GM12874 (cell line): ENCODE measurements around the gene UNC119.

ENCODE experiments used
- CTCF ChIP-seq: IDR thresholded peaks from 2 replicates; pipeline ENCODE4 v1.5.1; 2011; ENCODE audit warnings: low read depth, mild to moderate bottlenecking, control low read depth, low read length, moderate library complexity; ENCODE audit not compliant: insufficient read depth

Gene UNC119

GRCh38 chr17:28529013-28529400, 23.4 kb downstream of the UNC119 start:
- no peak for TF ChIP-seq CTCF

DNA sequence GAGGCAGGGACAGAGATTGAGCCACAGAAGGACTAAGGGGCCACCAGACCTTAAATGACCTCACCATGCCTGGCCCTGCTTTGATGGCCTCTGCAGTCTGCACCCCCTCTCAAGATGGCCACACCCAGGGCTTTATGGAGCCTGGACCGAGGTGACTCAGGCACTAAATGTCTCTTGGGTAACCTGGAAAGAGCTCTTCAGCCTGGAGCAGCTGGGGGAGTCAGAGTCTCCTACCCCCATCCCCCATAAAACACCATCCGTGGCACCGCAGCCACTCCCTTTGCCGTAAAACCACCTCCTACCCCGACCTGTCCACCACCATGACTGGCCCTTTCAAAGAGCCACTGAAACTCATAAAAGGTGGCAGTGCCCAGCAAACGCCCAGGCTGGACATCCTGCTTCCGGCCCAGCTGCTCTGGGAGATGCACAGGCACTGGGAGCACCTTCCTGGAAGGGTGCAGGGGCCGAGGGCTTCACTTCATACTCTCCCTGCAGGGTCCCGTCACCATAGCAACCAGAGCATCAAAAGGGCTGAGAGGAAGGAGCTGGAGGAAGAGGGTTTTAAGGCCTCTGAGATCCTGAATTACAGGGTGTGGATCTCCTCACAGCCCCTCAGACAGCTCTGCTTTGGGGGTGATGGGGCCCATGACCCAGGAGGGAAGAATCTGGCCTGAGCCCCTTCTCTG, 24.0 kb downstream of the UNC119 start:
- TF ChIP-seq CTCF = no peak

- TF ChIP-seq CTCF = no peak
Observed at GRCh38 chr17:28527859-28528258, 24.6 kb downstream of the UNC119 start.

DNA sequence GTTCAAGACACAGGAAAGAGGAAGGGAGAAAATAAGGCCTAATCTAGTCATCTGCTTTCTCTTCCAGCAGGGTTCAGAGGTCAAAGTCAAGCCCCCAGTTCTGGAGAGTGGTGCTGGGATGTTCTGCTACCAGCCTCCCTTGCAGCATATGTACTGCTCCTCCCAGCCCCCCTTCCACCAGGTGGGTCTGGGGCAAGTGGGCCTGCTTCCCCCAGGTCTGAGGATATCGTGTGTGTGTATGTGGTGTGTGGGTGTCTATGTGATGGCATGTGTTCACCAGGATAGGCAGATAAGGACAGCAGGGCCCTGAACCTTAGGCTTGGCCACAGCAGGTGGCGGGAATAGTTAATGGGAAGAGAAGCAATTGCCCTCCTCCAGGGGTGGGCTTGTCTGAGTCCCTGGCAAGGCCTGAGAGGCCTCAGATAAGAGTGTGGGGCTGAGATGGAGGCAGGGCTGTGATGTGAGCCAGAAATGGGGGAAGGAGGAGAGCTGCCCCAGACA, 25.2 kb downstream of the UNC119 start:
- no peak for TF ChIP-seq CTCF

DNA sequence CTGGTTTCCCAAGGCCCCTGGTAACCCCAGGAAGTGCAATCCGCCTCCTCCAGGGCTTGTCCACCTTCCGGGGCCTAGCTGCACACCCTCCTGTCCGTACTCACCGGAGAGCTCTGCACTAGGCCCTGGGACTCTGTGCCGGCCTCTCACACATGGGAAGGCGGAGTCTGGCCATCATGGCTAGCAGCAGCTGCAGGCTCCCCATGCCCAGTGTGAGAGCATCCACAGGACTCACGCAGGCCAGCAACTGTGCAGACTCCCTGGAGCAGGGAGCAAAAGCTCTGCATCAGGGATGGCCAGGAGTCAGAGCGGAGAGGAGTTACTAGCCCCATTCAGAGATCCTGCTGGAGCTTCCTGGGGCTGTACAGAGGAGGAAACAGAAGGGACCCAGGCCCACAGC, 26.0 kb downstream of the UNC119 start:
- no peak for TF ChIP-seq CTCF

DNA sequence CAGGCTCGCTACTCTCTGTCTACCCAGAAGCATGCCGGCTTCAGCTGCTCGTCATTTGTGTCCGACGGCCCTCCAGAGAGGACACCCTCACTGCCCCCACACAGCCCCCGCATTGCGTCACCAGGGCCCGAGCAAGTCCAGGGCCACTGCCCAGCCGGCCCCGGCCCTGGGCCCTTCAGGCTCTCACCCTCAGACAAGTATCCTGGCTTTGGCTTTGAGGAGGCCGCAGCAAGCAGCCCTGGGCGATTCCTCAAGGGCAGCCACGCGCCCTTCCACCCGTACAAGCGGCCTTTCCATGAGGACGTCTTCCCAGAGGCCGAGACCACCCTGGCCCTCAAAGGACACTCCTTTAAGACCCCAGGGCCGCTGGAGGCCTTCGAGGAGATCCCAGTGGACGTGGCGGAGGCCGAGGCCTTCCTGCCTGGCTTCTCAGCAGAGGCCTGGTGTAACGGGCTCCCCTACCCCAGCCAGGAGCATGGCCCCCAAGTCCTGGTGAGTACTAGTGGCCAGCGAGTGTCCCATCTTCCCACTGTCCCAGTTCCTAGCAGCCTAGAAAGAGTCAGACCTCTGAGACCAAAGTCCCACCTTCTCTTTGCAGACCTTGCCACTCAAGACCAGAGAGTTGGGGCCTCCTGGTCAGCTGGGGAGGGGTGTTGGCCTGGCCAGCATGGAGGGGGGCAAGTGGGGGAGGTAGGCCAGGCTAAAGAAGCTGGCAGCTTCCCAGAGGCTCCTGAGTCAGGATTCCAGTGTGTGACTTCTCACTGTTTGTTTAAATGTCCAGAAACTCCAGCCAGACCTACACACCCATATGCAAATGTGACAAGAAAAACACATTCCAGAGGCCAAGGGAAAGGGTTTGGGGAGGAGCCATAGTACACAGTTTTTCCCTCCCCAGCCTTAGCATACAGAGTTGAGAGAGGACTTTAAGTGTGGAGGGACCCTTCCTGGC, 27.7 kb downstream of the UNC119 start:
- TF ChIP-seq CTCF = no peak

GRCh38 chr17:28523876-28524275, 28.5 kb downstream of the UNC119 start:
- no peak for TF ChIP-seq CTCF
